Cerebellar cortex (tissue), 1 donor: ENCODE results near the gene RGS2.

Source experiments
- DNase-seq: peaks from one replicate; pipeline ENCODE4 v3.0.0-alpha.2; 2015; ENCODE audit warnings: low spot score

The RGS2 gene

GRCh38 chr1:192808518-192809306 is at the start of gene RGS2:
RGS2 (plus strand) TSS chr1:192809039; CDS start chr1:192809072, 33 bp downstream.
- peak; percentile 93 for DNase-seq

DNA sequence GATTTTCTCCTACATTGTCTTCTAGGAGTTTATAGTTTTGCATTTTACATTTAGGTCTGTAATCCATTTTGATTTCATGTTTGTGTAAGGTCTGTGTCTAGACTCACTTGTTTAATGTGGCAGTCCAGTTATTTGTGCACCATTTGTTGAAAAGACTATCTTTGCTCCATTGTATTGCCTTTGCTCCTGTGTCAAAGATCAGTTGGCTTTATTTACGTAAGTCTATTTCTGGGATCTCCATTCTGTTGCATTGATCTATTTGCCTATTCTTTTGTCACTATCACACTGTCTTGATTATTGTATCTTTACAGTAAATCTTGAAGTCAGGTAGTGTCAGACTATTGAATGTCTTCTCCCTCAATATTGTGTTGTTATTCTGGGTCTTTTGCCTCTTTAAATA is 49.7 kb upstream of the RGS2 start:
- DNase-seq, result no peak

- no peak for DNase-seq
Measured at GRCh38 chr1:192762265-192762664, 46.6 kb upstream of the RGS2 start.

- DNase-seq, result no peak
Measured at GRCh38 chr1:192763243-192763642, 45.6 kb upstream of the RGS2 start.

DNA sequence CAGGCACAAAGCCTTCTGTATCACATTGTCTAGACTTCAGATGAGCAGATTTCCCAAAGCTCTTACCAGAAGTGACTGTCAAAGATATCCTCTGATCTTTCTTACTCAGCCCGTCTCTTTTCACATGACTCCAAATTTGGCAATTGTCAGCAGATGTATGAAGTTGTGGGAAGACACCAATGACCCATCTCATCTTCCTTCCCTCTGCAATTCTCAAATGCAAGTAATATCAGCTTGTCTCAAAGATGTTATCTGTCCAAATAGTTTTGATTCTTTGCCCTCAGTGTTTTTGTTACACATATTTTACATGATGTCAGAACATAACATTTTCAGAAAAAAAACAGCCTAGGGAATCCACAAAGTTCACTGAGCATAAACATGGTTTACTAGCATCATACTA is 45.1 kb upstream of the RGS2 start:
- DNase-seq, result no peak

DNA sequence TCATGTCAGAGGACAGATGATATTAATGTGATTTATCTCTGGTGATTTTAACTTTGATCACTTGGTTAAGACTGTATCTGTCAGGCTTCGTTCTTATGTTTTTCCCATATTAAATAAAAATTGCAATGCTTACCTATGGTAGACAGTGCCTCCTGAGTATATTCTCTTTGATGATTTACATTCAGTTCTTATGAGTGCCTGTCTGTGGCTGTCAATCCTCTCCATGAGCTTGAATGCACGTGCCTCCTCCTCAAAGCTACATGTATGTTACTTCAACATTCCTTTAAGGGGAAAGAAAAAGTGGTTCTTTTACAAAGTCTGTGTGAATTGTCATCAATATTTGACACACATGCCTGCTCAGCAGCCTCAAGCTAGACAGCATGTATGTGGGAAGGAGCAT is 44.2 kb upstream of the RGS2 start:
- no peak for DNase-seq

DNA sequence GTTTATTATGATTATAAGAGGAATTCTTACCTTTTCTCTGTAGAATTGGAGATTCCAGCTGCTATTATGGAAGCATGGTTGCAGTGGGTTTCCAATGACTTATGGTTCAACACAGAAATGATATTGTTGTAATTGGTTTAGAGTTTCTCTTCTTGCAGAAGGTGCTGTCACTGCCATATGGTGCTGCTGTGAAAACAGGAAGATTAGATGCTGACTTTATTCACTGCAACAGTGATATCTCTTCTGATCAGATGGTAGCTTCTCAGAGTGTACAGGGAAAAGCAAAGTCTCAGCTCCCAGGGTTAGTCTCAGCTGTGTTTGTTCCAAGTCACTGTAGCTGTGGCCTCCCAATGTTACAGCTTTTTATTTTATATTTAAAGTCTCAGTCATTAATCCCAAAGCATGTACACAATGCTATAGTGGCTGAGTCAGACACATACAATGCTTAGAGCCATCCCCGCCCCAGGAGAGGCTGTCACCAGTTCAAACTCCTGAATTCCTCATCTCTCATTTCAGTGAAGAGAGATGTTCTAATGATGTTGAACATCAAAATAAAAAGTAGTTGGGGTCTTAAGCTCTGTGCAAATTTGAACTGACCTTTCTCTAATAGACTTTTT is 42.7 kb upstream of the RGS2 start:
- DNase-seq, result no peak

GRCh38 chr1:192766876-192767275 is 42.0 kb upstream of the RGS2 start:
- no peak for DNase-seq

DNA sequence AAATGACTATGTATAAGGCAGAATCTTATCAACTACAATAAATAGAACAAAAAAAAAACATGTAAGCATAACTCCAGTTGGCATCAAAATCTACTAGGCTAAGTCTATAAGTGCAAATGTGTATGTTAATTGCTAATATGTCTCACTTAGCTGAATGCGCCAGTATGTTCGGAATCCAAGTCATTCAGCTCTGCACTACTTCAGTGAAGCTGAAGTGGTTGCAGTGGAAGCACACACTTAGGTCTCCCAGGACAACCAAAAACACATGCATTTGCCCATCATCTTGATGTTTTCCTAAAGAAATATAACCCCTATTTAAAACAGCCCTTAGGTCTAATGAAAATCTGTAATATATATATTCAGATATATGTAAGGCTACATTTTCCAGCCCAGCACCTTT is 41.0 kb upstream of the RGS2 start:
- no peak for DNase-seq

DNA sequence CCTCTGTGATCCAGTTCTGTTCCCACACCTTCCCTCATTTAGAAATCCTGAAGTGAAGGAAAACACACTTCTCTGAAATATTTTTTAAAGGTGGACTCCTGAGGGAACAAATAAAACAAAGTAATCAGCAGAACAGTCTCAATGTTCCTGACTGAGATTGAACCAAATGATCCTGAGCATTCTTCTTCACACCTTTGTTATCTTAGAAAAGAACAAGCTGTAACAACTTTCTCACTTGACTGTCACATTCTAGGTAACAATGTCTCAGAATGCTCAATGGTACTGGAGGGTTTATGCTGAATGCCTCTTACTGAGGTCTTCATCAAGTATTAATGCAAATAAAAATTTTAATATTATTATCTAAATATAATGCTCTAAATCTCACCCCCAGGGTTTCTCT is 40.4 kb upstream of the RGS2 start:
- DNase-seq, result no peak

- no peak for DNase-seq
Measured at GRCh38 chr1:192771341-192771740, 37.5 kb upstream of the RGS2 start.

GRCh38 chr1:192775631-192776030 is 33.2 kb upstream of the RGS2 start:
- DNase-seq, result no peak

GRCh38 chr1:192776206-192776605 is 32.6 kb upstream of the RGS2 start:
- DNase-seq, result no peak

- no peak for DNase-seq
Measured at GRCh38 chr1:192776998-192777397, 31.8 kb upstream of the RGS2 start.

DNA sequence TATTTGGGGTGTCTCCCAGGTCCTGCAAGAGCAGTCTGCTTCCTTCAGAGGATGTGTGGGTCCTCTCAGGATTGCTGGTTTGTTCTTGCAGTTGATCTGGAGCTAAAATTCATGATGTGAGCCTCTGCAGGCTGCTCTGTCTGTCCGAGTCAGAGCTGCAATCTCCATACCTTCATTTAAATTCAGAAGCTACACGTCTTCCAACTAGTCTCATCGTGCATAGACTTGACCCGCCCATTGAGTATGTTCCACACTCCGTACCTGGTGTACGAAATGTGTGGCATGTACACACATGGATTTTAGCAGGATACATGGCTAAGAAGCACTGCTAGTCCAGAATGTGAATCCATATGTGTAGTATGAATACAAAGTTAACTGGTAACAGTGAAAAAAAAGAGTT is 25.0 kb upstream of the RGS2 start:
- DNase-seq, result no peak

DNA sequence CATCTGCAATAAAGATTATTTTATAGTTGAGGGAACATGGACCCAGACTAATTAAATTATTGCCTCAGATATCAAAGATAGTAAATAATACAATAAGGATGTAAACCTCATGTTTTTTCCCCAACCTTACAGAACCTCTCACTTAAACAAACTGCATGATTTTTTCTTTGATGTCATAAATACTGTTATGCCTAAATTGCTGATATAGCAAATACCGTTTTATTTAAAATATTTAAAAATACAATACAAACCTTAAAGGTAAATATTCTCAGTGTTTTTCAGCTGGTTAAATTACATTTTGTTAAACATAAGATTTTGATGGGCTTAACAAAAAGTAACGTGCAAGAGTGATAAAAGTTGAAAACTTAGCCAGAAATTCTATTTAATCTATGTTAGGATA is 24.4 kb upstream of the RGS2 start:
- DNase-seq, result no peak

GRCh38 chr1:192786576-192786975 is 22.3 kb upstream of the RGS2 start:
- no peak for DNase-seq

DNA sequence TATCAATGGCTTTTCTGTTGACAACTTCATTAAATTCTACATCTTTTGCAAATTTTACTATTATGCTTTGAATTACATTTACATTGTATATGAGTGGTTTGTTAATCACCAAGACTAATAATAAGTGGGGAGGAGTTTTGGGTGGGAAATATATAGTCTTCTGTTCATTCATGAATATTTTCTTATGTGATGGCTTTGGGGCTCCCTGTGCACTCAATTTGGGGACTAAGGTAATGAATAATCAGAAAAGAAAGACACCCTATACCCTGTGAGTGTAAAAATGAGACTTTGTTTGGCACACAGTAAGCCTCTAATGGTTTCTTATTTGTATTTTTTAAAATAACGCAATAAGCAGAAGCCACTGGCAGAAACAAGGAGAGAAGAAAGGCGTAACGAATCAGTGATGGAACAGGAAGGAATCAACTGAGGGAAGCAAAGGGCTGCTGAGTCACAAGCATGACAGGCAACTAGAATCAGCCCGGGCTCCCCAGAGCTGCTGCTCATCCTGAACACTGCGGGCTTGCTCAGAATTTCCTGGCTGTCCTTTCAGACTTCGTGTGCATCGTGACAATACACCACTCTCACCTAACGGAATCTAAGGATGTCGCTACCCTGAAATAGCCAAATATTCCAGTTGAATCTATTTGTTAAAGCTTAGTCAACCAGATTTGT is 20.8 kb upstream of the RGS2 start:
- peak; percentile 42 for DNase-seq

- DNase-seq, result no peak
Measured at GRCh38 chr1:192789871-192790270, 19.0 kb upstream of the RGS2 start.

DNA sequence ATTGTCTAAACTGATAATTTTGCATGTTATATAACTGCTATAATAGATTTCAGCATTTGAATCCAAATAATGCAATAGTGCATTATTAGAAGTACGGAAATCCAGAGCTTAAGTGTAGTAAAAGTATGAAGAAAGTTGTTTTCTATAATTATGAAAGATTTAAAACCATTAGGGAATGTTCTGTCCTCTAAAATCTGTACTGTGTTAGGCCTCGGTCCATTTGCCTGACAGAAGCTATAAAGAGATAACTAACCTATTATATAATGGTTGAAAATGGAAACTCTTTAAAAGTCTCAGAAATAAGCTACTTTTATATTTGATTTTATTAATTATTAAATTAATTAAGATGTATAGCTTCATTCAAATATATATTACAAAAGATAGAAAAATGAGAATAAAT is 16.2 kb upstream of the RGS2 start:
- no peak for DNase-seq

DNA sequence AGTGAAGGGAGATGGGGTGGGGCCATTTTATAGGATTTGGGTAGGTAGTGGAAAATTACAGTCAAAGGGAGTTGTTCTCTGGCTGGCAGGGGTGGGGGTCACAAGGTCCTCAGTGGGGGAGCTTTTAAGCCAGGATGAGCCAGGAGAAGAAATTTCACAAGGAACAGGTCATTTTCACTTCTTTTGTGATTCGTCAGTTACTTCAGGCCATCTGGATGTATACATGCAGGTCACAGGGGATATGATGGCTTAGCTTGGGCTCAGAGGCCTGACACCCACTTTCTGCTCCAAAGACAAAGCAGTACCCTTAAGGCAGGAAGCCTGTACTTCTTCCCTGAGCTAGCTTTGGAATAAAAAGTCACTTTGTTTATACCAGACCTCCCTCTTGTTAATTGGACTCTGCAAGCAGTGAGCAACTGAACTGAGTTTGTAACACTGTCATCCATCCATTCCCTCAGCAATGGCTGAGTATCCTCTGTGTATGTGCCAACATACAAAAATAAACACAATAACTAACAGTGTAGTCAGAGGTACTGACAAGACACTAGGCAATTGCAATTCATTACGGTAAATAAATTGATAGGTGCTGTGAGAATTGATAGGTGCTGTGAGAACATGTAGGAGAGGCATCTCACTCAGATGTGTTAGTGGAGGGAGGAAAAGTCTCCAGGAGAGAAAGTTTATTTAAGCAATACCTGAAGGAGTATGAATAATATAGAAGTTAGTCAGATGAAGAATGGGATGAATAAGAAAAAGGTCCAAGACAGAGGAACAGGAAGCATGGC is 14.7 kb upstream of the RGS2 start:
- DNase-seq, result no peak

GRCh38 chr1:192794768-192795035 is 14.1 kb upstream of the RGS2 start:
- no peak for DNase-seq
